Putamen (tissue), 1 donor: ENCODE measurements around the gene ZNF776.
"Not testable (repeated sequence)": the region's sequence is repeated elsewhere in the genome, so short reads cannot be mapped to it uniquely, and the experiment has no call there.

ENCODE experiments used
- DNase-seq: peaks from one replicate; pipeline ENCODE4 v3.0.0-alpha.2; 2016; ENCODE audit warnings: low spot score

ZNF776 gene

DNA sequence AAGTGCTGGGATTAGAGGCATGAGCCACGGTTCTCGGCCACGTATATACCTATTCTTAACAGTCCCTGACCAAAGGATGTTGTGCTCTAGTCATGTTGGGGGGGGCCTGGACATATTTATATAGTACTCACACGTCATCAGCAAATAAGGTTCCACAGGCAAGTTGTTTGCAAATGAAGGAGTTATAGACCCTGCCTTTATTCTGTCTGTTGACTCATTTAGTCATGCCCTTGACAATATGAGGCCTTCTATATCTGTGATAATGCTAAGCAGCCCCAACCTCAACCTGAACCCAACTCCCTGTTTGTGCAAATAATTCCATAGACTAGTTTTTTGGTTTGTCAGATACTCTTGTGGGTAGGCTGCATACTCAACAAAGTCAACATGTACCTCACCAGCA, 31.7 kb downstream of the ZNF776 start:
- DNase-seq = no peak

DNA sequence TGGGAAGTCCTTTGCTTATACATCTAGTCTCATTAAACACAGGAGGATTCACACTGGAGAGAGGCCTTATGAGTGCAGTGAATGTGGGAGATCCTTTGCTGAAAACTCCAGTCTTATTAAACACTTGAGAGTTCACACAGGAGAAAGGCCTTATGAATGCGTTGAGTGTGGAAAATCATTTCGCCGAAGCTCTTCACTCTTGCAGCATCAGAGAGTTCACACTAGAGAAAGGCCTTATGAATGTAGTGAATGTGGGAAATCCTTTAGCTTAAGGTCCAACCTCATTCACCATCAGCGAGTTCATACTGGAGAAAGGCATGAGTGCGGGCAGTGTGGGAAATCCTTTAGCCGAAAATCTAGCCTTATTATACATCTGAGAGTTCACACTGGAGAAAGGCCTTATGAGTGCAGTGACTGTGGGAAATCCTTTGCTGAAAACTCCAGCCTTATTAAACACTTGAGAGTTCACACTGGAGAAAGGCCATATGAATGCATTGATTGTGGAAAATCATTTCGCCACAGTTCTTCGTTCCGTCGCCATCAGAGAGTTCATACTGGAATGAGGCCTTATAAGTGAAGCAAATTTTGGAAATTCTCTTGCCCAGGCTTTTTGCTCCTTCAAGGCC, 32.7 kb downstream of the ZNF776 start:
- no peak for DNase-seq

DNA sequence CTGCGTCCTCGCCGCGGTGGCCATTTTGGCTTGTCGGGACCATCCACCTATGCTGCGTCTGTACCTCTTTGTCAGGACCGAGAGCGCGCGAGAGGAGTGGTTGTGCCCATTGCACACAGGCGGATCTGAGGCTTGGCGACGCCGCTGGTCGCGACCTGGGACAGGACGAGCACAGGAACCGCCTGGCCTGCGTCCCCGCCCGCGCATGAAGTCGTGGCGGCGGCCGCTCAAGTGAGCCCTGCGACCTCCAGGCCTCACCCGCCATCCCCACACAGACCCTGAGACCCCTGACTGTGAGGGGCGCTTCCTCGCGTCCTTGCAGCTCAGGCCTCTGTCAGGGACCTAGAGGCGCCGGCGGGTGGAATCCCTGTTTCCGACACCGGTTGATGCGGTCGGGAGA, 39.7 kb downstream of the ZNF776 start:
- DNase-seq = no peak

DNA sequence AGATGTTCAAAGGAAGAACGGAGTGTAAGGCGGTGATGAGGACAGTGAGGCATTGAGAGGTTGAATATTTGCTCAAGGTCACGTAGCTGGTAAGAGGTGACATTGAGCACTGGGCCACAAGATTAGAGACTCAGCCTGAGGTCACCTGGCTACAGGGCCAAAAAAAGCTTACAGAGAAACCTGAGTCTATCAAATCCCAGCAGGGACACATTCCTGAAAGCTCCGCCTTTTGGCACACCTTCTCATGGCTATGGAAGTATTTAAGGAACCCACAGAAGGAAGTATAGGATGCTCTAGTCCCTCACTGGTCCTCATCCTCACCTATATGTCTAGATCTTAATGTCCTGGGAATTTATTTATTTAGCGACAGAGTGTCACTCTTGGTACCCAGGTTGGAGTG, 40.3 kb downstream of the ZNF776 start:
- DNase-seq = no peak

DNA sequence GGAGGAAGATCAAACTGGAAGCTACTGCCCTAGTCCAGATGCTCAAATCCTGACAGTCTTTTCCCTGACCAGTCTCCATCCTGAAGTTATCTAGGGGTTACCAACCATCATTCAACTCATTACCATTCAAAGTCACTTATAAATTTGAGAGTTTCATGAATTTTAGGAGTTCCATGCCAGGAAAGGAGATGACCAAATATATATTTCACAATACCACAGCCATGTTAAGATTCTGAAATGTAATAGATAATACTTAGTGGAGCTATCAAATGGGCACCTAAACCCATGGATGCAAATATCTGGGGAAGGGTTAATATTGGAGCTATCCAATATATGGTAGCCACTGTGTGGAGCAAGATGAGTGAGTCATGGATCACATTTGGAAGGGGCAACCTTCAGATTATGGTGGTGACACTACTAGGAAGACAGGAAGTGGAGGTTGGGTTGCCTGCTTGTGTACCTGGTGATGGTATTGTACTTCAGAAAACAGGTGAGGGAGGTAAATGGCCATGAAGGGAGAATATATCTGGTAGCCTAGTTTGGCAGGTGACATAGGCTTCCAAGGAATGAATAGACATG, 41.6 kb downstream of the ZNF776 start:
- DNase-seq = no peak

DNA sequence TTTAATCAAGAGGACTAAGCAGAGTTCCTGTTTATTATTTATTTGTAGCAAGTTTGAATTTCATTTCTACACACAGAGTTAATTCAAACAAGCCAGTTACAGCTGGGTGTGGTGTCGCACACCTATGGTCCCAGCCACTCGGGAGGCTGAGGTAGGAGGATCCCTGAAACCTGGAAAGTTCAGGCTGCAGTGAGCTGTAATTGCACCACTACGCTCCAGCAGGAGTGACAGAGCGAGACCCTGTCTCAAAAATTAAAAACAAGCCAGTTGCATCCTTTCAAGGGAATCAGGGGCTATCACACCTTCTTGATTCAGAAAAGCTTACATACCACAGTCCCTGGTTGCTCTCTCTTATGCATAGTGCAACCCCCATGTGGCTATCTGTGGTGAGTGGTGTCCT, 42.7 kb downstream of the ZNF776 start:
- DNase-seq = no peak

DNA sequence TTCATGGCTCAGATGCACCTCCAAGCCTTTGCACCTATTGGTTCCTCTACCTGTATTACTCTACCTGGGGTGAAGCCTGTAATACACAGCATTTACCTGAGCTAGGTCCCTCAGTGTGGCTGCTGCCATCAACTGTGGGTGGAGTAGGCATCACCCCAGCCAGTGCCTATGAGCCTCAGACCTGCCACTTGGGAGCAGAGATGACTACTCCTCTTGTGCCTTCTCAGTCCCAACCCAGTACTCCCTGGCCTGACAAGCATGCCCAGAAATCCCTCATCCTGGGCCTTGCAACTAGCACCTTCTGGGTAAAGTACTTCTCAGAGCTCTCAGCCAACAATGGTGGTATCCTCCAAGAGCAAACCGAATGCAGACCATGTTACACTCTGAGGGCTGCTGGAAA, 50.0 kb downstream of the ZNF776 start:
- not testable (repeated sequence) for DNase-seq

DNA sequence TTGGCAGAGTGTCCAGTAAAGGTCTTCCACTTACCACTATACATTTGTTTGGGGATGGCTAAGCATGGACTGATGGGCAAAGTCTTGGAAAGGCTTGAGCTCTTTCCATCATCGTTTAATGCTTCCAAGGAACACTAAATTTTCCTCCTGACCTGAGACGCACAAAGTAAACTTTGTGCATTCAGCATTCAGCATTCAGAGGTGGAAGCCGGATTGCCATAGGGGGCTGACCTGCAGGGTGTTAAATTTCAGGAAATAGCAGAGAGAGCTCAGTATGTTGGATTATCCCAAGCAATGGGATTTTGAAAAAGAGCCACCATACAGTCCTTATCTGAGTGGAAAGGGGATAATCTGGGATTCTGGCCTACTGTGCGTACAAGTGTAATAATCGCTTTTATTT, 54.1 kb downstream of the ZNF776 start:
- DNase-seq = no peak

DNA sequence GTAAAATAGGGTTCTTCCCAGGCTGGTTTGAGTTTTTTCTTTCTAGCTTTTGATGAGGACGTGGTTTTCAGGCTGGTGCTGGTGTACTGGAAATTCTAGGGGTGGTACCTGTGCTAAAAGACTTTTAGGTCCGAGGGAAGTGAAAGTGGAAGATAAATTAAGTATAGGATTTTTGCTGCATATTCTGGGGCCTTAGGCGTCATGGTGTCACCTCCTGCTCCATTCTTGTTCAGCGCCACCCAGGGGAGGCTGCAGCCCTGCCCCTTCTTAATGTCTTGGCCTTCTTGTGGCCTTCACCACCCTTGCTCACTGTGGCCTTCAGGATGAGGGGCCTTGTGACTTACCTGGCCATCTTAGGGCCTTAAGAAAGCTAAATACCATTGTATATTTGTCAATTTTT, 55.7 kb downstream of the ZNF776 start:
- DNase-seq = no peak

DNA sequence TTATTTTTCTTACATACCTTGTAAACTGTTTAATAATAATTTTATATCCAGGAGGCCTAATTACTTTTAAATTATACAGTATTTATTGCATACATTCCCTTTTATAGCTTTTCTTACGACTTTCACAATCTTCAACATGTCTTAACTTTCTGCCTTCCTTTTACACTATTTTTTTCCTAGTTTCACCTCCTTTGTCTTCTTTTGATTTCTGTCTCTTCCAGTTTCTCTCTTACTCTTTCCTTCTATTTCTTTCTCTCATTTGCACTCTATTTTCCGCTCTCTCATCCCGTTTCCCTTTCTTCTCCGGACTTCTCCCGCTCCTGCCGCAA, 56.6 kb downstream of the ZNF776 start:
- DNase-seq = no peak

DNA sequence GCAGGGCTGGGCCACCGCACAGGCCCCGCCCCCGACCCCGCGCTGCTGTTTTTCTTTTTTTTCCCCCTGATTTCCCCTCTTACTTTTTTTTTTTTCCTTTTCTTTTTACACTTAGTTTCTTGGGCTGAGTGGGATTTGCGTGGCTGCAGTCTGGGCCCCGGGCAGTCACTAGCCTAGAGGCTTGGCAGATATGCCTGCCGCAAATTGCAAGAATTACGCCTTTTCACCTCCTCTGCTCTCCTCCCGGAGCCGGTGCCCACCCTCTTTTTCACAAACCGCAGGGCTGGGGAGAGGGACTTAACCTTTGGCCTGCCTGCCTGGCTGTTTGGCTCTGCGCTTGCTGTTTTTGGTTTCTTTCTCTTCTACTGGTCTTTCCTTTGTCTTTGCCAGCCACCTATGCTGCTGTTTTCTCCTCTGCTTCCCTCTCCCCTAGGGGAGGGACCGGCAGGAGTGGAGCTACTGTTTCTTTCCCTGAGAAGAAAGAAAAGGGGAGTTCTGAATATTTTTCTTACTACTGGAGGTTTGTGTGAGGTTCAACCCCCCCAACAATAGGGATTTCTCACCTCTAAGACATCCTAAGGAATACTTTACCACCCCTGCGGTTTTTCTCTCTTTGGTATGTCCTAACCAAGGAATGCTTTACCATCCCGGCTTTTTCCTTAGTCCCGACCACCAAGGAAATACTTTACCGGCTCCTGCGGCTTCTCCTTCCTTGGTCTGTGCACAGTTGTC, 57.1 kb downstream of the ZNF776 start:
- no peak for DNase-seq

DNA sequence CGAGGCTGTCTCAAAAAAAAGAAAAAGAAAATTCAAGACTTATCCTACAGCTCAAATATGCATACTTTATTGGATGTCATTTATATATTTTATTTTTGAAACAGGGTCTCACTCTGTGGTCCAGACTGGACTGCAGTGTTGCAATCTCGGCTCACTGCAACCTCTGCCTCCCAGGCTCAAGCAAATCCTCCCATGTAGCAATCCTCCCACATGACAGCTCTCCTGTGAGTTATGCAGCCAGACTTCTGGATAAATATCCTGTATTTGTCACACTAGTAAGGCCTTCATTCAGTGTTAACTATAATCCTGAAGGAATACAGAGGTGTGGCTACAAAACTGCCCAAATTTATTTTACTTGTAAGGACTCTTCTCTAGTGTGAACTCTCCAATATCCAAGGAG, 60.9 kb downstream of the ZNF776 start:
- no peak for DNase-seq
